WI38 (cell line): ENCODE measurements around the gene USP14.
"Not testable (repeated sequence)": the region's sequence is repeated elsewhere in the genome, so short reads cannot be mapped to it uniquely, and the experiment has no call there.

ENCODE experiments used
- H3K4me3 ChIP-seq: 2 replicates; pipeline ENCODE4 v1.5.1; 2011; ENCODE audit warnings: low read depth, mild to moderate bottlenecking, control low read depth, low read length
- TF ChIP-seq, protein P1 (sequence below): IDR thresholded peaks from 2 replicates; pipeline ENCODE4 v1.5.1; 2012; ENCODE audit warnings: low read depth, mild to moderate bottlenecking, control low read depth, low read length

The USP14 gene

DNA sequence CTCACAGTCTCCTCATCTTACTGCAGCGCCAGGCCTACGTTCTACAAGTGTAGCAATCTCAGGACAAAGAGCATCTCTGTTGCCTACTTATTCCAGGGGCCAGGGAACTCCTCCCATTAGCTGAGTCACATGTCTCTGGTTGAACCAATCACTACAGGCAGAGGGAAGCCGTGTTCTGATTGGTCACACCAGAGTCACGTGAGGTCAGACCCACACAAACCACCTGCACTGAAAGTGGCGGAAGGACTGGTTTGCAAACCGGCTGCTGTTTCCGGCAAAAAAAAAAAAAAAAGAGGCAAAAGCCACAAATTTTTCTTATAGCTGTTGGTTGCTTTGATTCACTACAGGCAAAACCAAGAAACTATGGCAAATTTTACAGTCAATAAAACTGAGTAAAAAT is 21.9 kb upstream of the USP14 start:
- TF ChIP-seq, protein P1, sequence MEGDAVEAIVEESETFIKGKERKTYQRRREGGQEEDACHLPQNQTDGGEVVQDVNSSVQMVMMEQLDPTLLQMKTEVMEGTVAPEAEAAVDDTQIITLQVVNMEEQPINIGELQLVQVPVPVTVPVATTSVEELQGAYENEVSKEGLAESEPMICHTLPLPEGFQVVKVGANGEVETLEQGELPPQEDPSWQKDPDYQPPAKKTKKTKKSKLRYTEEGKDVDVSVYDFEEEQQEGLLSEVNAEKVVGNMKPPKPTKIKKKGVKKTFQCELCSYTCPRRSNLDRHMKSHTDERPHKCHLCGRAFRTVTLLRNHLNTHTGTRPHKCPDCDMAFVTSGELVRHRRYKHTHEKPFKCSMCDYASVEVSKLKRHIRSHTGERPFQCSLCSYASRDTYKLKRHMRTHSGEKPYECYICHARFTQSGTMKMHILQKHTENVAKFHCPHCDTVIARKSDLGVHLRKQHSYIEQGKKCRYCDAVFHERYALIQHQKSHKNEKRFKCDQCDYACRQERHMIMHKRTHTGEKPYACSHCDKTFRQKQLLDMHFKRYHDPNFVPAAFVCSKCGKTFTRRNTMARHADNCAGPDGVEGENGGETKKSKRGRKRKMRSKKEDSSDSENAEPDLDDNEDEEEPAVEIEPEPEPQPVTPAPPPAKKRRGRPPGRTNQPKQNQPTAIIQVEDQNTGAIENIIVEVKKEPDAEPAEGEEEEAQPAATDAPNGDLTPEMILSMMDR, result no peak
- H3K4me3 ChIP-seq, result no peak overlapping the region

DNA sequence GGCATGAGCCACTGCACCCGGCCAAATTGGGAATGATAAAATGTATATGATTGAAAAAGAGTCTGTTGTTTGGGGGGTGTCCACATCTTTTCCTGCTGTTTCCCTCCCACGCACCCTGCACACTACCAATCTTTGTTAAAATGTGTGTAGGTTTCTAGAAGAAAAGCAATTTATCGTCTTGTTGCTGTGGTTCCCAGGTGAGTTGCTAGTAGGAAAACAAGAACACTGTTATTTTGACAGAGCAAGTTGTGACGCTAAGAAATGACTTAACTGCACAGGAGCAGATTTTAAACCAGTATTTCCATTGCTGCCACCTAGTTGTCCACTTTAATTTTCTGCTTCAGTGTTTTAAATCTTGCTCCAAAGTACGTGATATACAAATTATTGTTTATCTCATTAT is 21.0 kb upstream of the USP14 start:
- TF ChIP-seq, protein P1, result no peak
- no peak overlapping the region for H3K4me3 ChIP-seq

DNA sequence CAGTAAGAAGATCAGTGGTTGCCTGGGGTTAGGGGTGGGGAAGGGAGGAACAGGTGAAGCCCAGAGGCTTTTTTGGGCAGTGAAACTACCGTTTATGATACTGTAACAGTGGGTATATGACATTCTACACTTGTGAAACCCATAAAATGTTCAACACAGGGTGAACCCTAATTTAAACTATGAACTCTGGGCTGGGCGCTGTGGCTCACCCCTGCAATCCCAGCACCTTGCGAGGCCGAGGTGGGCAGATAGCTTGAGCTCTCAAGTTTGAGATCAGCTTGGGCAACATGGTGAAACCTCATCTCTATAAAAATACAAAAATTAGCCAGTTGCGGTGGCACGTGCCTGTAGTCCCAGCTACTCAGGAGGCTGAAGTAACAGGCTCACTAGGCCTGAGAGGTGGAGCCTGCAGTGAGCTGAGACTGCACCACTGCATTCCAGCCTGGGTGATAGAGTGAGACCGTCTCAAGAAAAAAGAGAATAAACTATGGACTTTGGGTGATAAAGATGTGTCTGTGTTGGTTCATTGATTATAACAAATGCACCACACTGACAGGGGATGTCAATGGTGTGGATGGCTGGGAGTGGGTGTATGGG is 17.6 kb upstream of the USP14 start:
- no peak overlapping the region for H3K4me3 ChIP-seq
- TF ChIP-seq, protein P1, result no peak

DNA sequence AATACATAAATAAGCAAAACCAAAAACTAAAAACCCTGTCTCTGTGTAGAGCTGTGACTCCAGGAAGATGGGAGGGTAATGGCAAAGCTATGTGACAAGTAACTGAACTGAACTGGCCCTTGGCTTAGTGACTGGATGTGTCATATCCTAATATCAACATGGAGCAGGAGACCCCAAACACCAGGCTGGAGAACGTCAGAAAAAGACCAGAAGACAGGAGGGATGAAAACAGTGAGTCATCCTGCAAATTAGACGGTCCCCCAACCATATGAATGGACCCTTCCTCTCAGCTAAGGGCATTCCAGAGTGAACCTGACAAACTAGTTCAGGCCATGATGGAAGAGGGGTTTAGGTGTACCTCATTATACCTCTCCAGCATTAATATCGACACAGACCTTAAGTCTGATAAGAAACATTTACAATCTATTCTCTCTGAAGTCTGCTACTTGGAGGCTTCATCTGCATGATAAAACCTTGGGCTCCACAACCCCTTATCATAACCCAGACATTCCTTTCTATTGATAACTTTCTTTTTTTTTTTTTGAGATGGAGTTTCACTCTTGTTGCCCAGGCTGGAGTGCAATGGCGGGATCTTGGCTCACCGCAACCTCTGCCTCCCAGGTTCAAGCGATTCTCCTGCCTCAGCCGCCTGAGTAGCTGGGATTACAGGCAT is 15.6 kb upstream of the USP14 start:
- H3K4me3 ChIP-seq, result not testable (repeated sequence)

DNA sequence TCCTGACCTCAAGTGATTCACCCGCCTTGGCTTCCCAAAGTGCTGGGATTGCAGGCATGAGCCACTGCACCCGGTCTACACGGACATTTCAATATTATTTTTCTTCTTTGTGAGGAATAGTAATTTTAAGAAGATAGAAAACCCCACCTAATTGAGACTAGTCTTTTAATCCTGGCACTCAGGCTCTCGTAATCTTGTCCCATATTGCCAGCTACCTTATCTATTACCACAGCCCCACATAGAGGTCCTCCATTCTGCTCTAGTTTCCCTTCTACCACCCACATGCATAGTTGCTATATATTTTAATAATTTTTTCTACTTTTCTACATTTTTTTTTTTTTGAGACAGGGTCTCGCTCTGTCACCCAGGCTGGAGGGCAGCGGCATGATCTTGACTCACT is 9.5 kb upstream of the USP14 start:
- TF ChIP-seq, protein P1, result no peak
- no peak overlapping the region for H3K4me3 ChIP-seq

DNA sequence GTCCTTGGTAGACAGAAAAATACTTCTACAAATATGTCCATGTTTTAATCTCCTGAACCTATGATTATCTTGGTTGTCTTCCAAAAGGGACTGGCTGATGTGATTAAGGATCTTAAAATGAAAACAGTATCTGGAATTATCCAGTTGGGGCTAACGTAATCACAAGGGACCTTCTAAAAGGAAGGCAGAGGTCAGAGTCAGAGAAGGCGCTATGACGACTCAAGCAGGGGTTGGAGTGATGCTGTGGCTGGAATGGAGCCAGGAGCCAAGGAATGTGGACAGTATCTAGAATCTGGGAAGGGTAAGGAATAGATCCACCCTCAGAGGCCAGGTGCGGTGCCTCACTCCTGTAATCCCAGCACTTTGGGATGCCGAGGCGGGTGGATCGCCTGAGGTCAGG is 4.2 kb upstream of the USP14 start:
- H3K4me3 ChIP-seq, result no peak overlapping the region
- TF ChIP-seq, protein P1, result no peak

DNA sequence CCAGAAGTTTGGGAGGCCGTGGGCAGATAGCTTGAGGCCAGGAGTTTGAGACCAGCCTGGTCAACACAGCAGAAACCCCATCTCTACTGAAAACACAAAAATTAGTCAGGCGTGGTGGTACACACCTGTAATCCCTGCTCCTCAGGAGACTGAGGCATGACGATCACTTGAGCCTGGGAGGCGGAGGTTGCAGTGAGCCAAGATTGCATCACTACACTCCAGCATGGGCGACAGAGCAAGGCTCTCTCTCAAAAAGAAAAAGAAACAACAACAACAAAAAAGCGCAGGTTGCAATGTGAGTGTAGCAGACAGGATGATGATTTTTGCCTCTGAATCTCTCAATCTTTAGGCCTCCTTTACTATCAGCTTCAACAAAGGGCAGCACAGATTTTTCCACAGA is 2.7 kb upstream of the USP14 start:
- TF ChIP-seq, protein P1, result no peak
- no peak overlapping the region for H3K4me3 ChIP-seq
